Epithelial cell of prostate (primary cell): ENCODE results near the gene ARFRP1.

ENCODE experiments used
- DNase-seq: peaks from one replicate; pipeline ENCODE4 v3.0.0-alpha.2; 2011; ENCODE audit warnings: low read depth, low spot score
- H3K27ac ChIP-seq: fragments of 450-650 bp; 2 replicates; pipeline ENCODE4 v1.5.1; 2017; ENCODE audit warnings: mild to moderate bottlenecking

ARFRP1 gene

GRCh38 chr20:63707558-63708300, at the start of gene ARFRP1, which contains the start of gene ZGPAT:
Gene ARFRP1, minus strand, starts transcription at chr20:63707976. Its CDS starts 885 bp downstream, at chr20:63707091.
Gene ZGPAT, plus strand, starts transcription at chr20:63708039. Its CDS starts 542 bp downstream, at chr20:63708581.
- no peak for DNase-seq
- H3K27ac ChIP-seq, result peak within 1 kb of the TSS; percentile 82

- DNase-seq, result no peak
- no peak overlapping the region for H3K27ac ChIP-seq
These were observed 48.8 kb upstream of the ARFRP1 start for GRCh38 chr20:63756648-63756991.

GRCh38 chr20:63755933-63756647, 48.3 kb upstream of the ARFRP1 start:
- no peak for DNase-seq

GRCh38 chr20:63754008-63754407, 46.2 kb upstream of the ARFRP1 start:
- H3K27ac ChIP-seq, result no peak overlapping the region
- no peak for DNase-seq

More at GRCh38 chr20:63755933-63756647, 48.3 kb upstream of the ARFRP1 start:
- no peak overlapping the region for H3K27ac ChIP-seq

- DNase-seq, result no peak
- no peak overlapping the region for H3K27ac ChIP-seq
These were observed 45.6 kb upstream of the ARFRP1 start for GRCh38 chr20:63753381-63753780.

GRCh38 chr20:63752411-63753101, 44.8 kb upstream of the ARFRP1 start:
- no peak overlapping the region for H3K27ac ChIP-seq
- DNase-seq, result no peak

GRCh38 chr20:63751471-63752271, 43.9 kb upstream of the ARFRP1 start:
- no peak for DNase-seq
- H3K27ac ChIP-seq, result no peak overlapping the region

- DNase-seq, result no peak
- H3K27ac ChIP-seq, result no peak overlapping the region
These were observed 43.2 kb upstream of the ARFRP1 start for GRCh38 chr20:63750807-63751470.

- H3K27ac ChIP-seq, result no peak overlapping the region
- no peak for DNase-seq
These were observed 42.1 kb upstream of the ARFRP1 start for GRCh38 chr20:63749597-63750508.

- DNase-seq, result no peak
These were observed 41.1 kb upstream of the ARFRP1 start for GRCh38 chr20:63748934-63749270.

GRCh38 chr20:63748070-63748933, 40.5 kb upstream of the ARFRP1 start:
- no peak overlapping the region for H3K27ac ChIP-seq
- no peak for DNase-seq

More at GRCh38 chr20:63748934-63749270, 41.1 kb upstream of the ARFRP1 start:
- H3K27ac ChIP-seq, result no peak overlapping the region

- no peak for DNase-seq
- H3K27ac ChIP-seq, result no peak overlapping the region
These were observed 39.9 kb upstream of the ARFRP1 start for GRCh38 chr20:63747622-63748069.

GRCh38 chr20:63746751-63747315, 39.1 kb upstream of the ARFRP1 start:
- H3K27ac ChIP-seq, result no peak overlapping the region
- no peak for DNase-seq

- H3K27ac ChIP-seq, result no peak overlapping the region
These were observed 38.4 kb upstream of the ARFRP1 start for GRCh38 chr20:63745961-63746731.

GRCh38 chr20:63745424-63745805, 37.6 kb upstream of the ARFRP1 start:
- no peak overlapping the region for H3K27ac ChIP-seq
- no peak for DNase-seq

More at GRCh38 chr20:63745961-63746731, 38.4 kb upstream of the ARFRP1 start:
- DNase-seq, result no peak

- no peak overlapping the region for H3K27ac ChIP-seq
- no peak for DNase-seq
These were observed 37.0 kb upstream of the ARFRP1 start for GRCh38 chr20:63744574-63745423.
